Measurements from ENCODE around the gene EXOSC2.

The EXOSC2 gene

GRCh38 chr9:130670644-130671043 is 22.9 kb upstream of the EXOSC2 start:
- TF ChIP-seq TCF12 (IDR thresholded peaks at IDR 0.05; ENCODE audit: low read depth): no peak
- no peak for TF ChIP-seq ZBTB7A (IDR thresholded peaks at IDR 0.05; ENCODE audit: low read depth)
- no peak for TF ChIP-seq TEAD4 (IDR thresholded peaks at IDR 0.05)
- no peak for TF ChIP-seq REST (IDR thresholded peaks at IDR 0.05; ENCODE audit: low read depth)
- TF ChIP-seq TAF1 (IDR thresholded peaks at IDR 0.05; ENCODE audit: low read depth): no peak
- no peak for TF ChIP-seq USF1 (IDR thresholded peaks at IDR 0.05)
- TF ChIP-seq CEBPB (IDR thresholded peaks at IDR 0.05): no peak

GRCh38 chr9:130672466-130672865 is 21.1 kb upstream of the EXOSC2 start:
- TF ChIP-seq MAX (IDR thresholded peaks at IDR 0.05): no peak
- TF ChIP-seq USF1 (IDR thresholded peaks at IDR 0.05): no peak
- TF ChIP-seq TCF12 (IDR thresholded peaks at IDR 0.05; ENCODE audit: low read depth): no peak
- TF ChIP-seq YY1 (IDR thresholded peaks at IDR 0.05; ENCODE audit: low read depth): no peak
- TF ChIP-seq NFIC (IDR thresholded peaks at IDR 0.05): no peak
- no peak for TF ChIP-seq TEAD4 (IDR thresholded peaks at IDR 0.05)
- no peak for TF ChIP-seq FOXM1 (IDR thresholded peaks at IDR 0.05; ENCODE audit: borderline replicate concordance, low read depth)
- no peak for TF ChIP-seq CREB1 (IDR thresholded peaks at IDR 0.05; ENCODE audit: low read depth)
- no peak for TF ChIP-seq ZBTB7A (IDR thresholded peaks at IDR 0.05; ENCODE audit: low read depth)
- no peak for TF ChIP-seq EGR1 (IDR thresholded peaks at IDR 0.05)
- TF ChIP-seq TAF1 (IDR thresholded peaks at IDR 0.05; ENCODE audit: low read depth): no peak

GRCh38 chr9:130672933-130673615 is 20.5 kb upstream of the EXOSC2 start:
- TF ChIP-seq ZBTB7A (IDR thresholded peaks at IDR 0.05; ENCODE audit: low read depth): no peak
- TF ChIP-seq TCF12 (IDR thresholded peaks at IDR 0.05; ENCODE audit: low read depth): no peak
- no peak for TF ChIP-seq TEAD4 (IDR thresholded peaks at IDR 0.05)
- TF ChIP-seq REST (IDR thresholded peaks at IDR 0.05; ENCODE audit: low read depth): no peak
- no peak for TF ChIP-seq MAX (IDR thresholded peaks at IDR 0.05)

GRCh38 chr9:130675396-130675795 is 18.2 kb upstream of the EXOSC2 start:
- TF ChIP-seq MAX (IDR thresholded peaks at IDR 0.05): no peak
- TF ChIP-seq YY1 (IDR thresholded peaks at IDR 0.05; ENCODE audit: low read depth): no peak
- no peak for TF ChIP-seq FOXM1 (IDR thresholded peaks at IDR 0.05; ENCODE audit: borderline replicate concordance, low read depth)
- no peak for TF ChIP-seq CEBPB (IDR thresholded peaks at IDR 0.05)
- no peak for TF ChIP-seq EP300 (IDR thresholded peaks at IDR 0.05; ENCODE audit: borderline replicate concordance)
- no peak for TF ChIP-seq TEAD4 (IDR thresholded peaks at IDR 0.05)
- no peak for TF ChIP-seq NFIC (IDR thresholded peaks at IDR 0.05)
- TF ChIP-seq REST (IDR thresholded peaks at IDR 0.05; ENCODE audit: low read depth): no peak
- TF ChIP-seq TCF12 (IDR thresholded peaks at IDR 0.05; ENCODE audit: low read depth): no peak
- no peak for TF ChIP-seq USF1 (IDR thresholded peaks at IDR 0.05)
- no peak for TF ChIP-seq ZBTB7A (IDR thresholded peaks at IDR 0.05; ENCODE audit: low read depth)
- TF ChIP-seq EGR1 (IDR thresholded peaks at IDR 0.05): no peak
- TF ChIP-seq RAD21 (IDR thresholded peaks at IDR 0.05; ENCODE audit: low read depth): no peak
- no peak for TF ChIP-seq TAF1 (IDR thresholded peaks at IDR 0.05; ENCODE audit: low read depth)
- TF ChIP-seq CREB1 (IDR thresholded peaks at IDR 0.05; ENCODE audit: low read depth): no peak

Measured in Ishikawa (cell line).